NB4 (cell line): ENCODE measurements around the gene GULP1.

Source experiments
- DNase-seq: peaks from one replicate; pipeline ENCODE4 v3.0.0; 2010; ENCODE audit warnings: low read depth
- H3K4me3 ChIP-seq: one replicate; pipeline ENCODE4 v1.5.1; 2011; ENCODE audit warnings: mild to moderate bottlenecking, low read depth, low read length, moderate library complexity
- CTCF ChIP-seq: IDR thresholded peaks from one replicate; pipeline ENCODE4 v1.5.1; 2012; ENCODE audit warnings: low read depth, low read length
- MAX ChIP-seq: IDR thresholded peaks from 2 replicates; pipeline ENCODE4 v1.6.1; 2011; ENCODE audit warnings: low read depth, low read length
- MYC ChIP-seq: IDR thresholded peaks from 2 replicates; pipeline ENCODE4 v1.6.1; 2011; ENCODE audit warnings: low read depth, low read length
- POLR2A ChIP-seq: IDR thresholded peaks from 2 replicates; pipeline ENCODE4 v1.6.1; 2011; ENCODE audit warnings: mild to moderate bottlenecking; ENCODE audit not compliant: insufficient read length; ENCODE audit errors: extremely low read depth

GULP1 gene

GRCh38 chr2:188383158-188383557 lies 91.5 kb downstream of the GULP1 start:
- H3K4me3 ChIP-seq = no peak overlapping the region
- no peak for DNase-seq
- TF ChIP-seq POLR2A (no peak), MAX (no peak), CTCF (no peak), MYC (no peak)

DNA sequence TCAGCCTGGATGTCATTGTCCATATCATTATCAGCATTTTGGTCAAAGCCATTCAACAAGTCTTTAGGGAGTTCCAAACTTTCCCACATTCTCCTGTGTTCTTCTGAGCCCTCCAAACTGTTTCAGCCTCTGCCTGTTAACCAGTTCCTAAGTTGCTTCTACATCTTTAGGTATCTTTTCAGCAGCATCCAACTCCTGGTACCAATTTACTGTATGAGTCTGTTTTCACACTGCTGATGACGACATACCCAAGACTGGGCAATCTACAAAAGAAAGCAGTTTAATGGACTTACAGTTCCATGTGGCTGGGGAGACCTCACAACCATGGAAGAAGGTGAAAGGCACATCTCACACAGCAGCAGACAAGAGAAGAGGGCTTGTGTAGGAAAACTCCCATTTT lies 94.2 kb downstream of the GULP1 start:
- TF ChIP-seq MYC (no peak), POLR2A (no peak), MAX (no peak), CTCF (no peak)

DNA sequence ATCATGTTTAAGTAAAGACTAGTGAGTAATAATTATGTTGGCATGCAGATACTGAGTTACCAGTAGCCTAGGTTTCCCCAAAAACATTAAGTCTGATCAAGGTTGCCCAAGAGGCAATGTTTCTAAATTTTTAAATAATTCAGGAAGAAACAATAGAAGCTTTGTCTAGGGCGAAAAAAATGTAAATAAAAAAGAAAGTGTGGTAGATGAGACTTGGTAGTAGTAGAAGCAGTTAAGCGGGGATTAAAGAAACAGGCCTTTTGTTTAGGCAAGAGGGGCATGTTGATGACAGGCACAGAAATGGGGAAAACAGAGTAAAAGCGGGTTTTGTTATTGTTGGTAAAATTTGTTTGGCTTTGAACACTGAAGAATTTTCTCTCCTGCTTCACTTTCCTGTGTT lies 97.2 kb downstream of the GULP1 start:
- no peak overlapping the region for H3K4me3 ChIP-seq
- DNase-seq = no peak
- TF ChIP-seq MYC (no peak), POLR2A (no peak), CTCF (no peak), MAX (no peak)

More for the DNA sequence above, 94.2 kb downstream of the GULP1 start:
- no peak for DNase-seq
- no peak overlapping the region for H3K4me3 ChIP-seq

- TF ChIP-seq MAX (no peak), CTCF (no peak), MYC (no peak), POLR2A (no peak)
- no peak for DNase-seq
- no peak overlapping the region for H3K4me3 ChIP-seq
Measured at GRCh38 chr2:188391354-188391753, 99.7 kb downstream of the GULP1 start.

DNA sequence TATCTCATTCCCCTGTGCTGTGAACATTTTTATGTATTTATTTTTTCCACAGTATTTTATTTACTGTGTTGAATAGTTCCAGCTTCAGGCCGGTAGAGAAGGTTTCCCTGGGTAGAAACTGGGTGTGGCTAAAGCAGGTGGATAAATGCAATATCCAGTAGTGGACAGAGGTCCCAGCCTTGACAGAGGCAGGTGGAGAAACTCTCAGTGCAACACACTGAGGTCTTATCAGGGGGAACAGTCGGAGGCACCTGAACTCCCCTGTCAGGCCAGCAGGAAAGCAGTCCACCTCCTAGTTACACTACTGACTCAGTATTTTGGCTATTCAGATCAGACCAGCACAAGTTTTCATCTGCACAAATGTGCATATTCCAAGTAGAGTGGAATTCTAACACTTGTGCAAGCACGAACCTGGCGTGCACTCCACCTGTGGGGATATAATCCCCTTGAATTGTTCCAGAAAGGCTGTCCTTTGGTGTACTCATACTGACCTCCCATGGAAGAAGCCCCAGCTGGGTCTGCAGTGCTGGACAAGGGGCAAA lies 103.3 kb downstream of the GULP1 start:
- no peak for DNase-seq
- no peak for TF ChIP-seq MAX
- TF ChIP-seq POLR2A = no peak
- no peak for TF ChIP-seq CTCF
- no peak for TF ChIP-seq MYC
- H3K4me3 ChIP-seq = no peak overlapping the region

DNA sequence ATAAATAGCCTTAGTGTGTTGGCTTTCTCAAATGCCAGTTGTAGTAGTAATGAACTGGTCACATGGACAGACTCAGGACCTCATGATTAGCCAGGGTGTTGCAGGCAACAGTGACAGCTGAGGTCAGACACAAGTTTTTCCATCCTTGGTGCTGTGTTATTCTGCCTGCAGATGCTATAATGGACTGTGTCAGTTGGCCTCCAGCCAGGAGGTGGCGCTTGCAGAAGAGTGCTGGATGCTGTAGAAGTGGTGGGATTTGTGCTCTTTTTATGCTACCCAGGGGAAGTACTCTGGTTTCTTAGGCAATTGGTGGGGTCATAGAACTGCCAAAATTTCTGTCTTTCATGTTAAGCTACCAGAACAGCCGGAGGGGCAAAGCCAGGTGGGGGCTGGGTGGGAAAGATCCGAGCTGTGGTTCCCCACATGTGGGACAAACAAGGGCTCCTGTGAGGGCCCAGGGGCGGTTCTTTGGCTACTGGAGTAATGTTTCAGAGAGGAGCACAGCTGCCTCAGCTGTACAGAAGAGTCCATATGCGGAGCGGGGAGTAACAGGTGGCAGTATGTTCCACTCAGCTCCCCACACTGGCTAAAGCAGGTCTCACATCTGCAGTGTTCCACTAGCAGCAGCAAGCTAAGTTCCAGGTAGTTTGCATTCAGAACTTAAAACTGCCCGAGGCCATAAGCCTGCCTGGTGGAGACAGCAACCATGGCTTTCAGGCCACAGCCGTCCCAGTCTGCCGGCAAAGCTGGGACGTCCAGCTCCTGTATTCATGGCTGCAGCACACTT lies 104.4 kb downstream of the GULP1 start:
- H3K4me3 ChIP-seq = no peak overlapping the region
- DNase-seq = no peak
- TF ChIP-seq CTCF (no peak), MYC (no peak), MAX (no peak), POLR2A (no peak)
